Heart left ventricle (tissue), 16 donors: ENCODE data around the gene DHRS3. TPM values are rescaled to one million over a fixed set of nuclear protein-coding genes. Genes with fewer than 3 reads are reported as not detected.
A peak's percentile ranks its signal among the peaks of the same experiment; 100 is the strongest.

ENCODE experiments used
- ATAC-seq, 4 donors: fragments of 200-7000 bp; cut with Tn5 transposase; one replicate each; pipeline ENCODE4 v1.9.1; 2020 to 2022; ENCODE audit warnings: moderate library complexity in 4 of 4, mild to moderate bottlenecking in 3 of 4, moderate number of reproducible peaks in 1 of 4
- DNase-seq, 5 donors: peaks; one replicate each; pipeline ENCODE4 v3.0.0-alpha.2; 2020
- H3K27ac ChIP-seq, 12 donors: fragments of 200-600 bp; sonication (generic) in 4 of 12; one replicate each; pipeline versions ENCODE4 v1.5.0 to v1.8.0; 2016 to 2022; ENCODE audit warnings: mild to moderate bottlenecking in 2 of 12
- H3K27me3 ChIP-seq, 9 donors: fragments of 200-600 bp; sonication (generic) in 2 of 9; one replicate each; pipeline versions ENCODE4 v1.5.1 to v1.8.0; 2016 to 2022; ENCODE audit warnings: mild to moderate bottlenecking in 3 of 9
- H3K36me3 ChIP-seq, 9 donors: fragments of 200-600 bp; sonication (generic) in 2 of 9; one replicate each; pipeline versions ENCODE4 v1.5.0 to v1.8.0; 2018 to 2022; ENCODE audit warnings: mild to moderate bottlenecking in 2 of 9
- H3K4me1 ChIP-seq, 12 donors: fragments of 200-600 bp; sonication (generic) in 4 of 12; one replicate each; pipeline versions ENCODE4 v1.5.0 to v1.8.0; 2016 to 2022; ENCODE audit warnings: mild to moderate bottlenecking in 3 of 12
- H3K4me3 ChIP-seq, 12 donors: fragments of 200-600 bp; sonication (generic) in 4 of 12; one replicate each; pipeline versions ENCODE4 v1.5.0 to v1.8.0; 2017 to 2022; ENCODE audit warnings: mild to moderate bottlenecking in 9 of 12, moderate library complexity in 4 of 12
- H3K9me3 ChIP-seq, 12 donors: fragments of 200-600 bp; sonication (generic) in 4 of 12; one replicate each; pipeline versions ENCODE4 v1.5.0 to v1.8.0; 2016 to 2022; ENCODE audit warnings: mild to moderate bottlenecking in 1 of 12
- POLR2A ChIP-seq, 2 donors: fragments of 450-650 bp; IDR thresholded peaks; one replicate each; pipeline ENCODE4 v1.6.1; 2017; ENCODE audit warnings: antibody characterized with exemption in 2 of 2, mild to moderate bottlenecking in 2 of 2, moderate library complexity in 2 of 2
- WGBS, 4 donors: extraction: QIAGEN DNeasy Blood & Tissue Kit in 2 of 4; methylation state at CpG; one replicate each; pipeline versions ENCODE4 v1.1.5 to v1.1.7; 2013 to 2018; 5-methylcytosine and 5-hydroxymethylcytosine counted together
- intact Hi-C, 10 donors: fragments of 100-400 bp; cut with DNase I; formaldehyde crosslinking; loops; one replicate each; pipeline versions ENCODE4 v1.11.1 to v1.14.2; 2022
- polyA plus RNA-seq, 2 donors: library from polyadenylated mRNA; stranded (reverse); fragments of 200-250 nt; gene quantifications; one replicate each; pipeline ENCODE4 v1.2.3, GENCODE V29; 2013
- total RNA-seq, 9 donors: library from RNA; depleted of rRNA in 2 of 9; stranded (reverse); fragments of >200 nt in 2 of 9; fragmentation: NEBNext Ultra II Directional in 3 of 9; extraction: Animal tissue kit (Norgen Biotek cat#: 25700) in 3 of 9; gene quantifications; one replicate each; pipeline versions ENCODE4 v1.1.0 to v1.2.4, GENCODE V29; 2016 to 2023
- TF ChIP-seq, protein P1 (sequence below), 12 donors: fragments of 200-600 bp; sonication (generic) in 4 of 12; IDR thresholded peaks; one replicate each; pipeline versions ENCODE4 v1.5.0 to v1.8.0; 2018 to 2022; ENCODE audit warnings: antibody characterized with exemption in 12 of 12, mild to moderate bottlenecking in 5 of 12
- donor health status: ischemic (EF 13 %, LVEDD 7.1; RV severe dilation, severe dysfunction).
- donor health status: healthy with polysubstance abuse.
- donor health status: DM: no; HTN: yes; CAD: no.
- donor health status: DM: no; HTN: no; CAD: no.
- donor health status: ischemic (EF 25% LVEDD 6.9; RV normal size, moderate dysfunction).
- donor health status: ischemic (EF 25% LVEDD 5.7; RV mildly dilated, moderate dysfunction).
- donor health status: healthy.
- donor health status: DM: yes; HTN: yes; CAD: no.
- donor health status: ischemic (EF 35%, LVEDD 5.7; RV mildly dilated, moderate dysfunction).
- donor health status: nonischemic (EF 11% LVEDD 7.7; RV severe dilation, severe dysfunction).
- donor health status: DM: yes; HTN: yes; CAD: no.
- donor health status: PGD.
- donor health status: ischemic (EF 29% LVEDD 5.4; RV normal size, mild dysfunction).
- donor health status: nonischemic (EF 23%, LVEDD 6.1; RV moderate dilation, normal function).

Gene DHRS3
- total and polyA plus RNA-seq, 11 donors, result 28.6 to 102 (median 59.9) TPM

- DNase-seq (no peak), ATAC-seq (no peak)
- Histone ChIP-seq H3K4me3 (no peak overlapping the region), H3K27me3 (no peaks in the 10 kb centered on the region), H3K36me3 (peaks cover 0 to 20% (median 6%) of the 10 kb centered on the region in 9 donors), H3K9me3 (peaks cover 0 to 11% (median 0%) of the 10 kb centered on the region in 12 donors), H3K27ac (peak overlapping the region in 10 of 12 donors; percentile 29 to 93 (median 78)), H3K4me1 (peaks cover 21 to 65% (median 53%) of the 10 kb centered on the region in 12 donors)
- no peak for TF ChIP-seq POLR2A (IDR thresholded peaks at IDR 0.05)
- TF ChIP-seq, protein P1, sequence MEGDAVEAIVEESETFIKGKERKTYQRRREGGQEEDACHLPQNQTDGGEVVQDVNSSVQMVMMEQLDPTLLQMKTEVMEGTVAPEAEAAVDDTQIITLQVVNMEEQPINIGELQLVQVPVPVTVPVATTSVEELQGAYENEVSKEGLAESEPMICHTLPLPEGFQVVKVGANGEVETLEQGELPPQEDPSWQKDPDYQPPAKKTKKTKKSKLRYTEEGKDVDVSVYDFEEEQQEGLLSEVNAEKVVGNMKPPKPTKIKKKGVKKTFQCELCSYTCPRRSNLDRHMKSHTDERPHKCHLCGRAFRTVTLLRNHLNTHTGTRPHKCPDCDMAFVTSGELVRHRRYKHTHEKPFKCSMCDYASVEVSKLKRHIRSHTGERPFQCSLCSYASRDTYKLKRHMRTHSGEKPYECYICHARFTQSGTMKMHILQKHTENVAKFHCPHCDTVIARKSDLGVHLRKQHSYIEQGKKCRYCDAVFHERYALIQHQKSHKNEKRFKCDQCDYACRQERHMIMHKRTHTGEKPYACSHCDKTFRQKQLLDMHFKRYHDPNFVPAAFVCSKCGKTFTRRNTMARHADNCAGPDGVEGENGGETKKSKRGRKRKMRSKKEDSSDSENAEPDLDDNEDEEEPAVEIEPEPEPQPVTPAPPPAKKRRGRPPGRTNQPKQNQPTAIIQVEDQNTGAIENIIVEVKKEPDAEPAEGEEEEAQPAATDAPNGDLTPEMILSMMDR (IDR thresholded peaks at IDR 0.05), result no peak
- WGBS, 4 donors, result 66 to 81% (median 77%) methylated on average over 9 of the region's 9 CpGs
- intact Hi-C loops, result loop anchor here in 1 of 10 donors (5.0 kb wide), 1 partner anchor 128 kb away; no protein-coding TSS in a partner anchor
Observed at GRCh38 chr1:12604986-12605385, 13.0 kb downstream of the DHRS3 start.

DNA sequence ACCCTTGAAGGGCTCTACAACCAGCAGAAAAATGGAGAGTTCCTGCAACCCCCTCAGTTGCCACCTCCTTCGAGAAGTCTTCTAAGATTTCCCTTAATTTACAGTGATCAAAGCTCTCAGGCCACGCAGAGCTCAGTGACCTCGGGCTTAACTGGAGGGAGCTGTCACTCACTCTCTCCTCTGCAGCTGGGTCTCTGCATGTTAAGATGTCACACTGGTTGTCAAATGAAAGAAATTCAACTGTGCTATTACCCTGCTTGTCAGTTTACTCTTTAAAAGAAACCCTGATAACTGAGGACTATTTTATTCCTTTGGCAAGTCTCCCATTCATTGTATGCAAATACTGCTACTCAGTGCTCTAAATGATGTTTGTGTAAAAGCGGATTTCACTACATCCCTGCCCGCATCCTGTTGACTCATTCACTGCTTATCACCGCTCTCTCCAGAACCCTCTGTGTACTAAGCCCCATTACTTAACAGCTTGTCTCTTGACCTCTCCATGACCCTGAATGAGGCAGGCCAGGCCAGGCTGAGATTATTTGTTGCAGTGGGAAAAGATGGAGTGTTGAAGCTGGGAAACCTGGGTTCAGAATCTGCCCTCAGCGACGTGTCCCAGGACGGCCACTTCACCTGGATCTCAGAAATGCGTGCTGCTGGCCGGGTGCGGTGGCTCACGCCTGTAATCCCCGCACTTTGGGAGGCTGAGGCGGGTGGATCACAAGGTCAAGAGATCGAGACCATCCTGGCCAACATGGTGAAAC lies 13.7 kb downstream of the DHRS3 start:
- Histone ChIP-seq H3K27ac (peak overlapping the region; percentile 22 to 93 (median 78)), H3K36me3 (peaks cover 0 to 20% (median 6%) of the 10 kb centered on the region in 9 donors), H3K27me3 (no peaks in the 10 kb centered on the region), H3K4me3 (no peak overlapping the region), H3K4me1 (peaks cover 24 to 72% (median 60%) of the 10 kb centered on the region in 12 donors), H3K9me3 (peaks cover 0 to 11% (median 0%) of the 10 kb centered on the region in 12 donors)
- intact Hi-C loops, result loop anchor here in 1 of 10 donors (5.0 kb wide), 1 partner anchor 127 kb away; no protein-coding TSS in a partner anchor
- ATAC-seq (peak; percentile 81 to 91 (median 88)), DNase-seq (peak in 4 of 5 donors; percentile 60 to 76 (median 69))
- no peak for TF ChIP-seq POLR2A (IDR thresholded peaks at IDR 0.05)
- TF ChIP-seq, protein P1 (IDR thresholded peaks at IDR 0.05), result no peak
- WGBS, 4 donors, result 30 to 38% (median 36%) methylated on average over 16 of the region's 16 CpGs

- Histone ChIP-seq H3K4me3 (no peak overlapping the region), H3K27ac (peak overlapping the region; percentile 18 to 95 (median 82)), H3K27me3 (no peaks in the 10 kb centered on the region), H3K4me1 (peaks cover 25 to 73% (median 68%) of the 10 kb centered on the region in 12 donors), H3K36me3 (peaks cover 0 to 20% (median 6%) of the 10 kb centered on the region in 9 donors), H3K9me3 (peaks cover 0 to 11% (median 0%) of the 10 kb centered on the region in 12 donors)
- WGBS, 4 donors, result 74 to 77% (median 76%) methylated on average over 9 of the region's 9 CpGs
- TF ChIP-seq, protein P1 (IDR thresholded peaks at IDR 0.05), result no peak
- no peak for TF ChIP-seq POLR2A (IDR thresholded peaks at IDR 0.05)
- no peak for DNase-seq
- no peak for ATAC-seq
- intact Hi-C loops, result loop anchor here in 1 of 10 donors (5.0 kb wide), 1 partner anchor 126 kb away; no protein-coding TSS in a partner anchor
Observed at GRCh38 chr1:12603224-12603623, 14.8 kb downstream of the DHRS3 start.

- ATAC-seq (no peak), DNase-seq (no peak)
- H3K36me3 ChIP-seq, result peaks cover 0 to 14% (median 6%) of the 10 kb centered on the region in 9 donors
- peak overlapping the region in 11 of 12 donors; percentile 18 to 95 (median 85) for H3K27ac ChIP-seq
- H3K27me3 ChIP-seq, result no peaks in the 10 kb centered on the region
- TF ChIP-seq POLR2A (IDR thresholded peaks at IDR 0.05), result no peak
- TF ChIP-seq, protein P1 (IDR thresholded peaks at IDR 0.05), result no peak
- peaks cover 27 to 78% (median 74%) of the 10 kb centered on the region in 12 donors for H3K4me1 ChIP-seq
- 50 to 70% (median 58%) methylated on average over 5 to 6 of the region's 6 CpGs for WGBS, 4 donors
- H3K9me3 ChIP-seq, result peaks cover 0 to 11% (median 0%) of the 10 kb centered on the region in 12 donors
- intact Hi-C loops, result loop anchor here in 1 of 10 donors (5.0 kb wide), 1 partner anchor 125 kb away; no protein-coding TSS in a partner anchor
- H3K4me3 ChIP-seq, result no peak overlapping the region
Observed at GRCh38 chr1:12602659-12603024, 15.4 kb downstream of the DHRS3 start.
